ENCODE measurements around the gene GP1BA. TPM values are rescaled to one million over a fixed set of nuclear protein-coding genes. Genes with fewer than 3 reads are reported as not detected.

The GP1BA gene
- total and polyA plus RNA-seq, 2 experiments from 2014 or later, result 0.24 TPM; not detected in 1

DNA sequence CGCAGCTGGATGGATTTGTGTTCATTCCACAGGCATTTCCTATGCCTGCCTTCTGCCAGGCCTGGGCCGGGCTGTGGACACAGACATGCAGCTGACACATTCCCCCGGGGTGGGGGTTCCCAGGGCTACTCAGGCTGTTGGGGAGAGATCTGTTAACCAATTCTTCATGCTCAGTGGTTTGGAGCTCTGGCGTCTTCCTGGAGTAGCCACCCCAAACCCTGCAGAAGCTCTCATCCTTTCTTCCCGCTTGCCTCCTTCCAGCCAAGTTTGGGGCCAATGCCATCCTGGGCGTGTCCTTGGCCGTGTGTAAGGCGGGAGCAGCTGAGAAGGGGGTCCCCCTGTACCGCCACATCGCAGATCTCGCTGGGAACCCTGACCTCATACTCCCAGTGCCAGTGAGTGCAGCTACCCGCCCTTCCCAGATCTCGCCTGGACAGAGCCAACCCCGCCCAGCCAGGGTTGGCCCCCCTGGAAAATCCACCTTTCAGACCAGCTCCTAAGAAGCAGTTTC lies 21.4 kb downstream of the GP1BA start (continued):
- TF ChIP-seq, protein P1, sequence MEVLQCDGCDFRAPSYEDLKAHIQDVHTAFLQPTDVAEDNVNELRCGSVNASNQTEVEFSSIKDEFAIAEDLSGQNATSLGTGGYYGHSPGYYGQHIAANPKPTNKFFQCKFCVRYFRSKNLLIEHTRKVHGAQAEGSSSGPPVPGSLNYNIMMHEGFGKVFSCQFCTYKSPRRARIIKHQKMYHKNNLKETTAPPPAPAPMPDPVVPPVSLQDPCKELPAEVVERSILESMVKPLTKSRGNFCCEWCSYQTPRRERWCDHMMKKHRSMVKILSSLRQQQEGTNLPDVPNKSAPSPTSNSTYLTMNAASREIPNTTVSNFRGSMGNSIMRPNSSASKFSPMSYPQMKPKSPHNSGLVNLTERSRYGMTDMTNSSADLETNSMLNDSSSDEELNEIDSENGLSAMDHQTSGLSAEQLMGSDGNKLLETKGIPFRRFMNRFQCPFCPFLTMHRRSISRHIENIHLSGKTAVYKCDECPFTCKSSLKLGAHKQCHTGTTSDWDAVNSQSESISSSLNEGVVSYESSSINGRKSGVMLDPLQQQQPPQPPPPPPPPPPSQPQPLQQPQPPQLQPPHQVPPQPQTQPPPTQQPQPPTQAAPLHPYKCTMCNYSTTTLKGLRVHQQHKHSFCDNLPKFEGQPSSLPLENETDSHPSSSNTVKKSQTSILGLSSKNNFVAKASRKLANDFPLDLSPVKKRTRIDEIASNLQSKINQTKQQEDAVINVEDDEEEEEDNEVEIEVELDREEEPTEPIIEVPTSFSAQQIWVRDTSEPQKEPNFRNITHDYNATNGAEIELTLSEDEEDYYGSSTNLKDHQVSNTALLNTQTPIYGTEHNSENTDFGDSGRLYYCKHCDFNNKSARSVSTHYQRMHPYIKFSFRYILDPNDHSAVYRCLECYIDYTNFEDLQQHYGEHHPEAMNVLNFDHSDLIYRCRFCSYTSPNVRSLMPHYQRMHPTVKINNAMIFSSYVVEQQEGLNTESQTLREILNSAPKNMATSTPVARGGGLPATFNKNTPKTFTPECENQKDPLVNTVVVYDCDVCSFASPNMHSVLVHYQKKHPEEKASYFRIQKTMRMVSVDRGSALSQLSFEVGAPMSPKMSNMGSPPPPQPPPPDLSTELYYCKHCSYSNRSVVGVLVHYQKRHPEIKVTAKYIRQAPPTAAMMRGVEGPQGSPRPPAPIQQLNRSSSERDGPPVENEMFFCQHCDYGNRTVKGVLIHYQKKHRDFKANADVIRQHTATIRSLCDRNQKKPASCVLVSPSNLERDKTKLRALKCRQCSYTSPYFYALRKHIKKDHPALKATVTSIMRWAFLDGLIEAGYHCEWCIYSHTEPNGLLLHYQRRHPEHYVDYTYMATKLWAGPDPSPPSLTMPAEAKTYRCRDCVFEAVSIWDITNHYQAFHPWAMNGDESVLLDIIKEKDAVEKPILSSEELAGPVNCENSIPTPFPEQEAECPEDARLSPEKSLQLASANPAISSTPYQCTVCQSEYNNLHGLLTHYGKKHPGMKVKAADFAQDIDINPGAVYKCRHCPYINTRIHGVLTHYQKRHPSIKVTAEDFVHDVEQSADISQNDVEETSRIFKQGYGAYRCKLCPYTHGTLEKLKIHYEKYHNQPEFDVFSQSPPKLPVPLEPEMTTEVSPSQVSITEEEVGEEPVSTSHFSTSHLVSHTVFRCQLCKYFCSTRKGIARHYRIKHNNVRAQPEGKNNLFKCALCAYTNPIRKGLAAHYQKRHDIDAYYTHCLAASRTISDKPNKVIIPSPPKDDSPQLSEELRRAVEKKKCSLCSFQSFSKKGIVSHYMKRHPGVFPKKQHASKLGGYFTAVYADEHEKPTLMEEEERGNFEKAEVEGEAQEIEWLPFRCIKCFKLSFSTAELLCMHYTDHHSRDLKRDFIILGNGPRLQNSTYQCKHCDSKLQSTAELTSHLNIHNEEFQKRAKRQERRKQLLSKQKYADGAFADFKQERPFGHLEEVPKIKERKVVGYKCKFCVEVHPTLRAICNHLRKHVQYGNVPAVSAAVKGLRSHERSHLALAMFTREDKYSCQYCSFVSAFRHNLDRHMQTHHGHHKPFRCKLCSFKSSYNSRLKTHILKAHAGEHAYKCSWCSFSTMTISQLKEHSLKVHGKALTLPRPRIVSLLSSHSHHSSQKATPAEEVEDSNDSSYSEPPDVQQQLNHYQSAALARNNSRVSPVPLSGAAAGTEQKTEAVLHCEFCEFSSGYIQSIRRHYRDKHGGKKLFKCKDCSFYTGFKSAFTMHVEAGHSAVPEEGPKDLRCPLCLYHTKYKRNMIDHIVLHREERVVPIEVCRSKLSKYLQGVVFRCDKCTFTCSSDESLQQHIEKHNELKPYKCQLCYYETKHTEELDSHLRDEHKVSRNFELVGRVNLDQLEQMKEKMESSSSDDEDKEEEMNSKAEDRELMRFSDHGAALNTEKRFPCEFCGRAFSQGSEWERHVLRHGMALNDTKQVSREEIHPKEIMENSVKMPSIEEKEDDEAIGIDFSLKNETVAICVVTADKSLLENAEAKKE (CRISPR knock-in tag; IDR thresholded peaks at IDR 0.05), result no peak
- no peak for TF ChIP-seq EZH2phosphoT487 (IDR thresholded peaks at IDR 0.05; ENCODE audit: unreplicated experiment)
- TF ChIP-seq ZNF114 (CRISPR knock-in tag; IDR thresholded peaks at IDR 0.05), result no peak
- no peak for TF ChIP-seq POLR2AphosphoS5 (IDR thresholded peaks at IDR 0.05; ENCODE audit: low read depth)
- TF ChIP-seq ZNF331 (CRISPR knock-in tag; IDR thresholded peaks at IDR 0.05; ENCODE audit: low read depth), result no peak
- TF ChIP-seq STAT1 (IDR thresholded peaks at IDR 0.05; ENCODE audit: unreplicated experiment), result no peak
- TF ChIP-seq, protein P2, sequence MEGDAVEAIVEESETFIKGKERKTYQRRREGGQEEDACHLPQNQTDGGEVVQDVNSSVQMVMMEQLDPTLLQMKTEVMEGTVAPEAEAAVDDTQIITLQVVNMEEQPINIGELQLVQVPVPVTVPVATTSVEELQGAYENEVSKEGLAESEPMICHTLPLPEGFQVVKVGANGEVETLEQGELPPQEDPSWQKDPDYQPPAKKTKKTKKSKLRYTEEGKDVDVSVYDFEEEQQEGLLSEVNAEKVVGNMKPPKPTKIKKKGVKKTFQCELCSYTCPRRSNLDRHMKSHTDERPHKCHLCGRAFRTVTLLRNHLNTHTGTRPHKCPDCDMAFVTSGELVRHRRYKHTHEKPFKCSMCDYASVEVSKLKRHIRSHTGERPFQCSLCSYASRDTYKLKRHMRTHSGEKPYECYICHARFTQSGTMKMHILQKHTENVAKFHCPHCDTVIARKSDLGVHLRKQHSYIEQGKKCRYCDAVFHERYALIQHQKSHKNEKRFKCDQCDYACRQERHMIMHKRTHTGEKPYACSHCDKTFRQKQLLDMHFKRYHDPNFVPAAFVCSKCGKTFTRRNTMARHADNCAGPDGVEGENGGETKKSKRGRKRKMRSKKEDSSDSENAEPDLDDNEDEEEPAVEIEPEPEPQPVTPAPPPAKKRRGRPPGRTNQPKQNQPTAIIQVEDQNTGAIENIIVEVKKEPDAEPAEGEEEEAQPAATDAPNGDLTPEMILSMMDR (conservative IDR thresholded peaks at IDR 0.05; ENCODE audit: low read depth in 2 of 2), result no peak
- TF ChIP-seq, protein P3, sequence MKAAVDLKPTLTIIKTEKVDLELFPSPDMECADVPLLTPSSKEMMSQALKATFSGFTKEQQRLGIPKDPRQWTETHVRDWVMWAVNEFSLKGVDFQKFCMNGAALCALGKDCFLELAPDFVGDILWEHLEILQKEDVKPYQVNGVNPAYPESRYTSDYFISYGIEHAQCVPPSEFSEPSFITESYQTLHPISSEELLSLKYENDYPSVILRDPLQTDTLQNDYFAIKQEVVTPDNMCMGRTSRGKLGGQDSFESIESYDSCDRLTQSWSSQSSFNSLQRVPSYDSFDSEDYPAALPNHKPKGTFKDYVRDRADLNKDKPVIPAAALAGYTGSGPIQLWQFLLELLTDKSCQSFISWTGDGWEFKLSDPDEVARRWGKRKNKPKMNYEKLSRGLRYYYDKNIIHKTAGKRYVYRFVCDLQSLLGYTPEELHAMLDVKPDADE (IDR thresholded peaks at IDR 0.05), result no peak
- TF ChIP-seq JUNB (IDR thresholded peaks at IDR 0.05; ENCODE audit: unreplicated experiment), result no peak
- TF ChIP-seq EZH2 (IDR thresholded peaks at IDR 0.05; ENCODE audit: low read depth, unreplicated experiment), result no peak
